ENCODE results near the gene VTI1A. TPM values are rescaled to one million over a fixed set of nuclear protein-coding genes. Genes with fewer than 3 reads are reported as not detected.
A peak's percentile ranks its signal among the peaks of the same experiment; 100 is the strongest.

The VTI1A gene
- total RNA-seq, 6 experiments from 2014 or later: 23.6 to 27.9 (median 24.9) TPM

- no peak for TF ChIP-seq CTCF (IDR thresholded peaks at IDR 0.05)
- no peak for DNase-seq
- no peak overlapping the region for H3K4me3 Mint-ChIP-seq
- H3K27me3 Mint-ChIP-seq (ENCODE audit: insufficient read depth): no peaks in the 10 kb centered on the region
- H3K9me3 Mint-ChIP-seq: no peaks in the 10 kb centered on the region
- H3K4me1 Mint-ChIP-seq (ENCODE audit: low read depth): peaks cover 21% of the 10 kb centered on the region
- H3K27ac Mint-ChIP-seq: no peak overlapping the region
- H3K36me3 Mint-ChIP-seq (ENCODE audit: low read depth): 0 out of 2 replicates have a peak, but pooled peaks cover 7% of the 10 kb centered on the region
These were observed 133.3 kb downstream of the VTI1A start for GRCh38 chr10:112580267-112580666.

- DNase-seq: no peak
- H3K27ac Mint-ChIP-seq: no peak overlapping the region
- 0 out of 2 replicates have a peak, but pooled peaks cover 7% of the 10 kb centered on the region for H3K36me3 Mint-ChIP-seq (ENCODE audit: low read depth)
- peaks cover 37% of the 10 kb centered on the region for H3K4me1 Mint-ChIP-seq (ENCODE audit: low read depth)
- H3K9me3 Mint-ChIP-seq: no peaks in the 10 kb centered on the region
- TF ChIP-seq CTCF (IDR thresholded peaks at IDR 0.05): no peak
- no peak overlapping the region for H3K4me3 Mint-ChIP-seq
- H3K27me3 Mint-ChIP-seq (ENCODE audit: insufficient read depth): no peaks in the 10 kb centered on the region
These were observed 134.9 kb downstream of the VTI1A start for GRCh38 chr10:112581921-112582320.

- H3K27me3 Mint-ChIP-seq (ENCODE audit: insufficient read depth): no peaks in the 10 kb centered on the region
- peaks cover 52% of the 10 kb centered on the region for H3K4me1 Mint-ChIP-seq (ENCODE audit: low read depth)
- 0 out of 2 replicates have a peak, but pooled peaks cover 7% of the 10 kb centered on the region for H3K36me3 Mint-ChIP-seq (ENCODE audit: low read depth)
- no peak overlapping the region for H3K4me3 Mint-ChIP-seq
- 0 out of 2 replicates have a peak overlapping the region, but pooled peaks have one; percentile 56 for H3K27ac Mint-ChIP-seq
- no peaks in the 10 kb centered on the region for H3K9me3 Mint-ChIP-seq
- no peak for TF ChIP-seq CTCF (IDR thresholded peaks at IDR 0.05)
- DNase-seq: no peak
These were observed 136.4 kb downstream of the VTI1A start for GRCh38 chr10:112583236-112583939.

GRCh38 chr10:112584276-112584675 lies 137.3 kb downstream of the VTI1A start:
- peak; percentile 48 for DNase-seq
- peak overlapping the region; percentile 24; the same call in 1 of the 2 replicates for H3K4me3 Mint-ChIP-seq
- TF ChIP-seq CTCF (IDR thresholded peaks at IDR 0.05): no peak
- peaks cover 61% of the 10 kb centered on the region for H3K4me1 Mint-ChIP-seq (ENCODE audit: low read depth)
- 0 out of 2 replicates have a peak, but pooled peaks cover 7% of the 10 kb centered on the region for H3K36me3 Mint-ChIP-seq (ENCODE audit: low read depth)
- no peaks in the 10 kb centered on the region for H3K9me3 Mint-ChIP-seq
- H3K27me3 Mint-ChIP-seq (ENCODE audit: insufficient read depth): no peaks in the 10 kb centered on the region
- H3K27ac Mint-ChIP-seq: peak overlapping the region; percentile 56

- Mint-ChIP-seq H3K4me3 (no peak overlapping the region; the same call in 1 of the 2 replicates), H3K27me3 (ENCODE audit: insufficient read depth) (no peaks in the 10 kb centered on the region), H3K36me3 (ENCODE audit: low read depth) (0 out of 2 replicates have a peak, but pooled peaks cover 5% of the 10 kb centered on the region), H3K27ac (no peak overlapping the region; the same call in 1 of the 2 replicates), H3K4me1 (ENCODE audit: low read depth) (peaks cover 63% of the 10 kb centered on the region), H3K9me3 (no peaks in the 10 kb centered on the region)
- DNase-seq: peak; percentile 25
- TF ChIP-seq CTCF (IDR thresholded peaks at IDR 0.05): no peak
These were observed 138.1 kb downstream of the VTI1A start for GRCh38 chr10:112585126-112585525.
